K562 (cell line): Measurements from ENCODE around the gene KIF3A. TPM values are rescaled to one million over a fixed set of nuclear protein-coding genes. Genes with fewer than 3 reads are reported as not detected.
A peak's percentile ranks its signal among the peaks of the same experiment; 100 is the strongest.

Source experiments
- CTBP1 ChIP-seq: fragments of 450-650 bp; IDR thresholded peaks from 2 replicates; pipeline ENCODE4 v1.6.1; 2016; ENCODE audit warnings: borderline replicate concordance
- EP300 ChIP-seq: IDR thresholded peaks from 2 replicates; pipeline ENCODE4 v1.6.1; 2012; ENCODE audit warnings: low read length, improper control_type of control experiment
- HNRNPLL ChIP-seq: fragments of 200-400 bp; formaldehyde crosslinking; IDR thresholded peaks from 2 replicates; pipeline ENCODE4 v1.6.1; 2017; ENCODE audit warnings: low read length, low read depth, mild to moderate bottlenecking; ENCODE audit not compliant: poor library complexity, severe bottlenecking
- MGA ChIP-seq: fragments of 450-650 bp; IDR thresholded peaks from 2 replicates; pipeline ENCODE4 v1.6.1; 2016; ENCODE audit warnings: mild to moderate bottlenecking, moderate library complexity
- TOE1 ChIP-seq, 2 experiments: fragments of 450-650 bp in 1 of 2; sonication (generic) in 1 of 2; formaldehyde crosslinking in 1 of 2; IDR thresholded peaks; 2 replicates each; pipeline versions ENCODE4 v1.7.1 to v1.8.0; 2016 to 2022; ENCODE audit warnings: borderline replicate concordance in 2 of 2, mild to moderate bottlenecking in 2 of 2, antibody characterized with exemption in 1 of 2, inconsistent platforms in 1 of 2, low read depth in 1 of 2, missing genetic modification reagents in 1 of 2, moderate library complexity in 1 of 2
- ZBTB34 ChIP-seq: fragments of 250-450 bp; sonication (Bioruptor Pico); IDR thresholded peaks from 2 replicates; pipeline ENCODE4 v1.8.0; 2021; ENCODE audit warnings: mild to moderate bottlenecking, moderate library complexity
- ZNF175 ChIP-seq: fragments of 200-800 bp; sonication (Bioruptor generic); IDR thresholded peaks from 2 replicates; pipeline ENCODE4 v1.6.1; 2016; ENCODE audit warnings: low read depth, mild to moderate bottlenecking, missing genetic modification characterization, missing compliant biosample characterization
- ZNF76 ChIP-seq: fragments of 250-450 bp; sonication (Bioruptor Pico); IDR thresholded peaks from 2 replicates; pipeline ENCODE4 v1.4.0; 2020; ENCODE audit warnings: mild to moderate bottlenecking, moderate library complexity, borderline replicate concordance
- polyA plus RNA-seq, 8 experiments: library from polyadenylated mRNA; depleted of rRNA in 4 of 8; stranded (reverse) in 5 of 8; unstranded in 3 of 8; fragments of >200 nt; fragmentation: Nextera tagmentation in 2 of 8; fragmentation: Illumina TruSeq in 1 of 8; extraction: Ambion mirVana in 2 of 8; extraction: Trizol in 1 of 8; gene quantifications; 2 replicates each; pipeline versions ENCODE4 v1.2.1 to v1.2.3, GENCODE V29; 2011 to 2014; ENCODE audit warnings: inconsistent platforms in 1 of 8, missing spikeins in 1 of 8
- total RNA-seq, 7 experiments: library from RNA; depleted of rRNA in 6 of 7; stranded (reverse); fragments of >200 nt in 6 of 7; fragmentation: Illumina TruSeq in 2 of 7; extraction: Trizol in 2 of 7; gene quantifications; 2 replicates each; pipeline versions ENCODE4 v1.2.1 to v1.2.3, GENCODE V29; 2011 to 2021; ENCODE audit warnings: low replicate concordance in 1 of 7
- TF ChIP-seq, protein P1 (sequence below), 2 experiments: fragments of 150-350 bp in 1 of 2; IDR thresholded peaks; 2 replicates each; pipeline ENCODE4 v1.6.1; 2012 to 2016; ENCODE audit warnings: low read depth in 2 of 2, low read length in 2 of 2, mild to moderate bottlenecking in 1 of 2, moderate library complexity in 1 of 2

Gene KIF3A
- total and polyA plus RNA-seq, 9 of the 15 experiments (the other 6 are each of a cell fraction or from before 2014, with no cell fraction given): 1.5 to 7.8 (median 6.0) TPM

GRCh38 chr5:132651838-132652469 lies 85.4 kb downstream of the KIF3A start (continued):
- TF ChIP-seq MGA: no peak
- no peak for TF ChIP-seq ZNF76 (CRISPR knock-in tag)
- TF ChIP-seq, protein P1, sequence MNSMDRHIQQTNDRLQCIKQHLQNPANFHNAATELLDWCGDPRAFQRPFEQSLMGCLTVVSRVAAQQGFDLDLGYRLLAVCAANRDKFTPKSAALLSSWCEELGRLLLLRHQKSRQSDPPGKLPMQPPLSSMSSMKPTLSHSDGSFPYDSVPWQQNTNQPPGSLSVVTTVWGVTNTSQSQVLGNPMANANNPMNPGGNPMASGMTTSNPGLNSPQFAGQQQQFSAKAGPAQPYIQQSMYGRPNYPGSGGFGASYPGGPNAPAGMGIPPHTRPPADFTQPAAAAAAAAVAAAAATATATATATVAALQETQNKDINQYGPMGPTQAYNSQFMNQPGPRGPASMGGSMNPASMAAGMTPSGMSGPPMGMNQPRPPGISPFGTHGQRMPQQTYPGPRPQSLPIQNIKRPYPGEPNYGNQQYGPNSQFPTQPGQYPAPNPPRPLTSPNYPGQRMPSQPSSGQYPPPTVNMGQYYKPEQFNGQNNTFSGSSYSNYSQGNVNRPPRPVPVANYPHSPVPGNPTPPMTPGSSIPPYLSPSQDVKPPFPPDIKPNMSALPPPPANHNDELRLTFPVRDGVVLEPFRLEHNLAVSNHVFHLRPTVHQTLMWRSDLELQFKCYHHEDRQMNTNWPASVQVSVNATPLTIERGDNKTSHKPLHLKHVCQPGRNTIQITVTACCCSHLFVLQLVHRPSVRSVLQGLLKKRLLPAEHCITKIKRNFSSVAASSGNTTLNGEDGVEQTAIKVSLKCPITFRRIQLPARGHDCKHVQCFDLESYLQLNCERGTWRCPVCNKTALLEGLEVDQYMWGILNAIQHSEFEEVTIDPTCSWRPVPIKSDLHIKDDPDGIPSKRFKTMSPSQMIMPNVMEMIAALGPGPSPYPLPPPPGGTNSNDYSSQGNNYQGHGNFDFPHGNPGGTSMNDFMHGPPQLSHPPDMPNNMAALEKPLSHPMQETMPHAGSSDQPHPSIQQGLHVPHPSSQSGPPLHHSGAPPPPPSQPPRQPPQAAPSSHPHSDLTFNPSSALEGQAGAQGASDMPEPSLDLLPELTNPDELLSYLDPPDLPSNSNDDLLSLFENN (IDR thresholded peaks at IDR 0.05; ENCODE audit: low read depth in 2 of 2, low read length in 2 of 2): peak in 1 of 2 experiments; percentile 99; a peak in 2 of 4 replicates
- TF ChIP-seq HNRNPLL: no peak
- TF ChIP-seq EP300: peak; percentile 97
- TF ChIP-seq ZBTB34 (CRISPR knock-in tag): no peak
- 0 out of 2 replicates have a peak, but pooled peaks have one; percentile 47 for TF ChIP-seq ZNF175 (CRISPR knock-in tag)
- TF ChIP-seq CTBP1: peak; percentile 33; the same call in 1 of the 2 replicates
- 0 out of 2 replicates have a peak, but pooled peaks have one; percentile 19 for TF ChIP-seq TOE1 (IDR thresholded peaks at IDR 0.05; ENCODE audit: borderline replicate concordance)
- TF ChIP-seq TOE1 (CRISPR knock-in tag; IDR thresholded peaks at IDR 0.05; ENCODE audit: borderline replicate concordance, low read depth): no peak
